ENCODE data around the gene ENPP4. TPM values are rescaled to one million over a fixed set of nuclear protein-coding genes. Genes with fewer than 3 reads are reported as not detected.
"Not testable (repeated sequence)": the region's sequence is repeated elsewhere in the genome, so short reads cannot be mapped to it uniquely, and the experiment has no call there.

Gene ENPP4
- total RNA-seq, 2 experiments from 2014 or later: 7.1 to 9.2 TPM

GRCh38 chr6:46137387-46137786 lies 7.6 kb downstream of the ENPP4 start:
- Histone ChIP-seq H4K20me1 (ENCODE audit: insufficient read depth, low read length) (peaks cover 9% of the 10 kb centered on the region), H3K4me3 (ENCODE audit: low read depth, low read length, poor library complexity, severe bottlenecking) (no peak overlapping the region), H3K36me3 (ENCODE audit: insufficient read depth, low read length) (peaks cover 3% of the 10 kb centered on the region; the same call in 1 of the 2 replicates), H3K9me3 (ENCODE audit: low read length) (no peaks in the 10 kb centered on the region), H2AFZ (ENCODE audit: low read length) (no peak overlapping the region), H3K4me2 (ENCODE audit: low read length) (peak overlapping the region; percentile 38; the same call in 1 of the 2 replicates), H3K9me2 (ENCODE audit: insufficient read depth, low read length) (no peaks in the 10 kb centered on the region), H3K79me2 (ENCODE audit: insufficient read depth, low read depth, low read length) (peaks cover 64% of the 10 kb centered on the region), H3K4me1 (ENCODE audit: insufficient read depth, low read length, poor library complexity, severe bottlenecking) (peaks cover 21% of the 10 kb centered on the region), H3K27ac (ENCODE audit: low read depth, low read length, poor library complexity, severe bottlenecking) (no peak overlapping the region)
- ChIA-PET CTCF (ENCODE audit: unreplicated experiment) (no interaction called here), POLR2A (interaction anchor here (2.9 kb wide), 1 partner anchor 8 kb away, joined by 16 read pairs; the partner anchor contains the start of gene ENPP4)
- intact Hi-C loops (cut with micrococcal nuclease; ENCODE audit: unreplicated experiment): loop anchor here (10.0 kb wide), 1 partner anchor 517 kb away; the partner anchor contains the start of genes CYP39A1 and SLC25A27
- BruUV-seq (replicated peaks): no TSS peak
- DNase-seq (ENCODE audit: low spot score): no peak
- no peak for TF ChIP-seq CTCF (conservative IDR thresholded peaks at IDR 0.05; ENCODE audit: low read length)
- TF ChIP-seq EZH2phosphoT487 (IDR thresholded peaks at IDR 0.05; ENCODE audit: borderline replicate concordance, low read depth, low read length): no peak

- H2AFZ ChIP-seq (ENCODE audit: low read length): no peak overlapping the region
- H3K9me2 ChIP-seq (ENCODE audit: insufficient read depth, low read length): no peaks in the 10 kb centered on the region
- CTCF ChIA-PET (ENCODE audit: unreplicated experiment): no interaction called here
- H3K36me3 ChIP-seq (ENCODE audit: insufficient read depth, low read length): peaks cover 9% of the 10 kb centered on the region
- no peaks in the 10 kb centered on the region for H3K9me3 ChIP-seq (ENCODE audit: low read length)
- BruUV-seq (replicated peaks): no TSS peak
- peaks cover 21% of the 10 kb centered on the region for H3K4me1 ChIP-seq (ENCODE audit: insufficient read depth, low read length, poor library complexity, severe bottlenecking)
- peaks cover 9% of the 10 kb centered on the region for H4K20me1 ChIP-seq (ENCODE audit: insufficient read depth, low read length)
- POLR2A ChIA-PET: interaction anchor here (1.8 to 2.9 kb wide), 2 partner anchors 9 to 12 kb away, joined by 5 to 16 read pairs; partner anchors contain the start of gene ENPP4
- H3K4me3 ChIP-seq (ENCODE audit: low read depth, low read length, poor library complexity, severe bottlenecking): no peak overlapping the region
- intact Hi-C loops (cut with micrococcal nuclease; ENCODE audit: unreplicated experiment): loop anchor here (10.0 kb wide), 1 partner anchor 517 kb away; the partner anchor contains the start of genes CYP39A1 and SLC25A27
- peaks cover 60% of the 10 kb centered on the region for H3K79me2 ChIP-seq (ENCODE audit: insufficient read depth, low read depth, low read length)
- peak overlapping the region; percentile 38 for H3K4me2 ChIP-seq (ENCODE audit: low read length)
- H3K27ac ChIP-seq (ENCODE audit: low read depth, low read length, poor library complexity, severe bottlenecking): no peak overlapping the region
- TF ChIP-seq EZH2phosphoT487 (IDR thresholded peaks at IDR 0.05; ENCODE audit: borderline replicate concordance, low read depth, low read length) (no peak), CTCF (conservative IDR thresholded peaks at IDR 0.05; ENCODE audit: low read length) (no peak)
- DNase-seq (ENCODE audit: low spot score): peak; percentile 7
These were observed 8.5 kb downstream of the ENPP4 start for GRCh38 chr6:46138281-46138680.

- Histone ChIP-seq H3K9me3 (ENCODE audit: low read length) (no peaks in the 10 kb centered on the region), H3K36me3 (ENCODE audit: insufficient read depth, low read length) (peaks cover 15% of the 10 kb centered on the region), H2AFZ (ENCODE audit: low read length) (no peak overlapping the region), H3K4me3 (ENCODE audit: low read depth, low read length, poor library complexity, severe bottlenecking) (no peak overlapping the region), H3K27ac (ENCODE audit: low read depth, low read length, poor library complexity, severe bottlenecking) (no peak overlapping the region), H3K4me1 (ENCODE audit: insufficient read depth, low read length, poor library complexity, severe bottlenecking) (no peaks in the 10 kb centered on the region), H4K20me1 (ENCODE audit: insufficient read depth, low read length) (no peaks in the 10 kb centered on the region; the same call in 1 of the 2 replicates), H3K4me2 (ENCODE audit: low read length) (no peak overlapping the region), H3K79me2 (ENCODE audit: insufficient read depth, low read depth, low read length) (peaks cover 4% of the 10 kb centered on the region; the same call in 1 of the 2 replicates), H3K9me2 (ENCODE audit: insufficient read depth, low read length) (no peaks in the 10 kb centered on the region)
- BruUV-seq (replicated peaks): no TSS peak
- POLR2A ChIA-PET: interaction anchor here (0.6 kb wide), 1 partner anchor 9 kb away, joined by 3 read pairs; no protein-coding TSS in a partner anchor
- intact Hi-C loops (cut with micrococcal nuclease; ENCODE audit: unreplicated experiment): no loop called here
- TF ChIP-seq EZH2phosphoT487 (IDR thresholded peaks at IDR 0.05; ENCODE audit: borderline replicate concordance, low read depth, low read length): no peak
- CTCF ChIA-PET (ENCODE audit: unreplicated experiment): no interaction called here
- no peak for DNase-seq (ENCODE audit: low spot score)
These were observed 14.5 kb downstream of the ENPP4 start for GRCh38 chr6:46144270-46144669.

- BruUV-seq (replicated peaks); H4K20me1 ChIP-seq (ENCODE audit: insufficient read depth, low read length); CTCF ChIA-PET (ENCODE audit: unreplicated experiment); H3K79me2 ChIP-seq (ENCODE audit: insufficient read depth, low read depth, low read length); H3K27ac ChIP-seq (ENCODE audit: low read depth, low read length, poor library complexity, severe bottlenecking); H3K9me2 ChIP-seq (ENCODE audit: insufficient read depth, low read length); H3K36me3 ChIP-seq (ENCODE audit: insufficient read depth, low read length); H3K4me1 ChIP-seq (ENCODE audit: insufficient read depth, low read length, poor library complexity, severe bottlenecking); H3K4me3 ChIP-seq (ENCODE audit: low read depth, low read length, poor library complexity, severe bottlenecking); POLR2A ChIA-PET; H3K9me3 ChIP-seq (ENCODE audit: low read length); intact Hi-C loops (cut with micrococcal nuclease; ENCODE audit: unreplicated experiment); H2AFZ ChIP-seq (ENCODE audit: low read length); DNase-seq (ENCODE audit: low spot score); H3K4me2 ChIP-seq (ENCODE audit: low read length): not testable (repeated sequence)
These were observed 19.3 kb downstream of the ENPP4 start for GRCh38 chr6:46149066-46149465.
